GM19240 (cell line): ENCODE results near the gene ZNF438.

Source experiments
- DNase-seq: peaks from one replicate; pipeline ENCODE4 v3.0.0; 2011; ENCODE audit warnings: low spot score; ENCODE audit not compliant: insufficient read length

ZNF438 gene

DNA sequence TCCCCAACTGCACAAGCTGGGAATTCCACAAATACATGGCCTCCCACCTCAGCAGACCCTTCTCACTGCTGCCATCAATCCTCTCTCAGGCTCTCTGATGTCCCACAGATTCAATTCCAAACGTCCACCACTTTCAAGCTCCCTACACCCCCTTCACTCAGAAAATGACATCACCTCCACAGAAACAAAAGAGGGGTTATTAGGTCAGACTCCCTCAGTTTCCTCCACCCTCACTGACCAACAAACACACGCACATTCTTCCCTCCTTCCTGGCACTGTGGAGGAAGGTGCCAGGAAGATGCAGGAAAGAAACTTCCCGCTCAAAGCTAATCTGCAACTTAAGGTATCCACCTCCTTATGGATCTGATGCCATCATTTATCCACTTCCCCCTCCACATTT is 18.3 kb downstream of the ZNF438 start:
- DNase-seq: no peak

DNA sequence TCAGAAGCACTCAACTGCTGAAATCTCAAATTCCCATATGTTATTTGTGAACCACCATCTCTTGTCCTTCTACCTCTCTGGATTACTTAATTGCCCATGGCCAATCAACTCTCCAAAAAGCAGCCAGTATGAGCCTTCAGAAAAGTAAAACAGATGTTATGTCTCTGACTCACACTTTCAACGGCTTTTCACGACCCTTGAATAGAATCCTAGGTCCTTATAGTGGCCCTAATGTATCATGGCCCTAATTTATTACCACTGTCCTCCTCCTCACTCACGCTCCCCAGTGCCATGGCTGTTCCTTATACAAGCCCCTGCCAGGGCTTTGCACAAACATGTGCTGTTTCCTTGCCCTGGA is 20.0 kb downstream of the ZNF438 start:
- DNase-seq: no peak

DNA sequence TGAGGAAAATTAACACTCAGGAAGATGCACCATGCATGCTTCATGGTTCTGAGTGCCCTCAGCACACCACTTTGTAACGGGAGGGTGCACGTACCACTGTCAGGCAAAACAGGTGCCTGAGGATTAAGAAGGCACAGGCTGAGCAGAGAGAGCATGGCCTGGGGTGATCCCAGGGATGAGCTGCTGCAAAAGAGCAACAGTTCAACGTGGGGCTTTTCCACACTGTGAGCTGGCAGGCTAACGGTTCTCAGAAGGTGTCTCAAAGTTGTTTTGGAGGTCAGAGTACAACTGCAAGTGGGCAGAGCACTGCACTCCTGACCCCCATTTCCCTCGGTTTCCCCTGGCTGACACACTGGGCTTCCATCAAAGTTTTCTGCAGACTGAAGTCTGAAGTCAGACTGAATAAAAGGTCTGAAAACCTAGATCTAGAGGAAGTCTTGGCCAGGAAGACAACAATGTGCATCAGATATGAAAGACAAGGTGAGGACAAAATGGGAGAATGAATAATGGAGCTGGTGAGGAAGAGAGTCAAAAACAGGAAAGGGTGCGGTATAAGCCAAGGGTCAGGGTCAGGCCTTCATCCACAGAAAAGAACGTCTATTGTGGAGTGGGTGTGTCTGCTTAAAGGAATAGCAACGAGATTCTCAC is 20.5 kb downstream of the ZNF438 start:
- DNase-seq: no peak

DNA sequence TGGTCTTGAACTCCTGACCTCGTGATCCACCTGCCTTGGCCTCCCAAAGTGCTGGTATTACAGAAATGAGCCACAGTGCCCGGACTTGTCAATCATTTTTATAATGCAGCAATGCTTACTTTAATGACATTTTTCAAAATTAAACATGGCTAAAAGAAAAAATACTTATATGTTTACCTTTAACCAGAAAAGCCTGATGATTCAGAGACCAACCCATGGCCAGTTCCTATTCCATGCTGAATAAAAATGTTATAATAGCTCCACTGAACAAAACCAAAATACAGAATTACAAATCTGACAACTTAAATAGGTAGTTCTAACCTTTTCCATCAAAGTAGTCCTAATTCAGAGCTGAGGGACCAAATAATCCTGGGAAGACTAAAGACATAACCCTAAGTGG is 21.6 kb downstream of the ZNF438 start:
- DNase-seq: no peak

DNA sequence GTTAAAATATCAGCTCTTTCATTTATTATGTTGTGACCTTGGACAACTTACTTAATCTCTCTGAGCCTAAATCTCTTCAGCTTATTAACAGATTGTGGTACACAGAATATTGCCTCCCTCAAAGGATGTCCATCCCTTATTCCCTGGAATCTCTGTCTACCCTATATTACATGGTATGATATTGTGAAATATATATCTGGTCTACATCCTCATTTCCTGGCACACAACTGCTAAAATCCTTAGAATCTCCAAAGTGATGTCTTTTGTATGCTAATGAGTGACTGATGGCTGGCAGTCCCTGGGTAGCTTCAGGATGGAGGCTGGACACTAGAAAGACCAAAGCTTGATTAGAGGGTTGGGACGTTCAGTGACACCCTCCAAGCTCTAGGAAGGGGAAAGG is 25.8 kb downstream of the ZNF438 start:
- no peak for DNase-seq

DNA sequence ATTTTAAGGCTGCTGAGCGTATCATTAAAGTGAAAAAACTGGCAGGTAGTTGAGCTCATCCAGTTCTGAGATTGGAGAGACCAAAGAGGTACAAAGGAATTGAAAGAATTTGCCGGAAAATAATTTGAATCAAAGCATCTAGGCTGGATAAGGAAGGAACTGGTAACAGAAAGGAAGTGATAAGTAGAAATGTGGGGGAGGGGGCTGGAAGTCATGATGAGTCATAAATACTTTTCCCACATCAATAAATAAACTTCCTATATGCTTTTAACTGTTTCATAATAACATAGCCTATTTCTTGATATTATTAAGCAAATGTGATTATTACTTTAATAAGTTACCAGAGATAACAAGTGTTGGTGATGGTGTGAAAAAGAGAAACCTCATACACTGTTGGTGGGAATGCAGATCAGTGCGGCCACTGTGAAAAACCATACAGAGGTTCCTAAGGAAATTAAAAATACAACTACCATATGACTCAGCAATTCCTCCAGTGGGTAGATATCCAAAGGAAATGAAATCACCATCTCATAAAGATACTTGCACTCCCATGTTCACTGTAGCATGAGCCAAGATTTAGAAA is 27.0 kb downstream of the ZNF438 start:
- DNase-seq: no peak

DNA sequence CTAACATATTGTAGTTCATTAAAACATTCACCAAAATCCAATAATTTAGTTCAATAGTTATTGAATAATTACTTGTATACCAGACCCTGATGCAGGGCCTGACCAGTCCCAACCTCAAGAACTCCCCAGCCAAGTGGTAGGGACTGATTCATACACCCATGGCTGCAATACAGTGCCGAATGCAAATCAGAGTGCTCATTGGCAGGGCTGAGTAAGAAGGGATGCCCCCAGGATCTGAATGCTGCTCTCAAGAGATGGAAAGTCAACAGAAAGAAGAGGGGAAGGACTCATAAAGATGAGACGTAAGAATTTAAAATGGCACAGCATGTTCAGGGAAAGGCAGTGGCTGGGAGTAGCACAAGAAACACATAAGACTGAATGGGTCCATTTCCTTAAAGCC is 29.9 kb downstream of the ZNF438 start:
- DNase-seq: no peak

DNA sequence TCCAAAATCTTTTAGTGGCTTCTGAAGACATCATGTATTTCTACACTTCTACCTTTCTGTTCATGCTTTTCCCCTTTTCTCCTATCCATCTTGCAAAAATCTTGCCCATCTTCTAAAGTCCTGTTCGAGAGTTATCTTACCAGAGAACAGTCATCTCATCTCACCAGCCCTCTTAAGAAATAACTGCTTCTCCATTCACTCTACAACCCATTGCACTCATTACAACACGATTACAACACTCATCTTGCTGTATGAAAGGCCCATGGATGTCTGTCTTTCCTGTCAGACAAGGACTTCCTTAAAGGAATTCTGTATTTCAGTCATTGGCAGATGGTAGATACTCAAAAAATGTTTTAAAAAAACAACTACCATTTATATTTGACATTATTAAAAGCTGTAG is 30.8 kb downstream of the ZNF438 start:
- no peak for DNase-seq

DNA sequence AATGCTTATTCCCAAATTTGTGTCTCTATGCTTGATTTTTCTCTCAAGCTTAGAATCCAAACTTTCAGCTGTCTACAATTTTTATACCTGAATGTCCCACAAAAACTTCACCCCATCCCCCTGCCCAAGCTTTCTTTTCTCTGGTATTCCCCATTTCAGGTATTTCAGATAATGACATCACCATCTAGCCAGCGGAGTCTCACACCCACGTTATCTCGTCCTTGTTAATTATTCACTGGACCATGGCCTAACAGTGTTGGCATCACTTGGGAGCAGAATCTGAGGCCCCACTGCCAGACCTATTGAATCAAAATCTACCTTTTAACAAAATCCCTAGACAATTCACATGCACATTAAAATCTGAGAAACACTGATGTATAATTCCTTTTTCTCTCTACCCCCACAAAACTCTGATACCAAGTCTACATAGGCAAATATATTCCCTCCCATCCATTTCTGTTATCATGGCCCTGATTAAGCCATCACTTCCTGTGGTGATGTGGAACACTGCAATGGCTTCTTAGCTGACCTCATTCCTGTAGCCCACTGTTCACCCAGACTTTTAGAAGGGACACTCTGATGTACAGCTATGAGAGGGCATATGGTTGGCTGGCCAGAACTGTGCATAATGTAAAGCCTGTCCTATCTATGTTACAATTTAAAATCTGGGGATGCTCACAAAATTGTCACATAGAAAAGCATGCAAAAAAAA is 31.4 kb downstream of the ZNF438 start:
- no peak for DNase-seq

DNA sequence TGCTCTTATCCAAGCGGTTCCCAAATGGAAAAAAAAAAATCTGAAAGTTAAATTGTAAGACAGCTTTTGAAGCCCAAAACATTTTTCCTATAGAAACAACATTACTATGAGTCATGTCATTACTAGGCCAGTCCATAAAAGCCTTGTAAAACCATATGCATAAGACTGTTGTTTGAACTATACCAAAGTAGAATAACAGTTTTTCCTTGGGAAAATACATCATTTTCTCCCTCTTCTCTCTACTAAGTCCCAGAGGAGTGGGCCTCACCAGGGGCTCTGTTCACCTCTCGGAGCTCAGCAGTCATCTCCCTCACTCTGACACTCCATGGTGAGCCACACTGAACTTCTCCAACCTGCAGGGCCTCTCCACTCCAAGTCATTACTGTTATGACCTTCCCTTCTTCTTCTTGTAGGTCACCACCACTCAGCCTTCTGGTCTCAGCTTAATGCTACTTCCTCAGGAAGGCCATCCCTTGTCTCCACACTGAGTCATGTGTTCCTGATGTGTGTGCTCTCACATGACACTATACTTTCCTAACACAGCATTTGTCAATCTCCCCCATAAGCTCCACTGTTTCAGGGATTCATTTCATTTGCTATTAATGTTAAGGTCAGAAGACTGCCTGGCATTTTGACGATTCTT is 32.5 kb downstream of the ZNF438 start:
- no peak for DNase-seq

DNA sequence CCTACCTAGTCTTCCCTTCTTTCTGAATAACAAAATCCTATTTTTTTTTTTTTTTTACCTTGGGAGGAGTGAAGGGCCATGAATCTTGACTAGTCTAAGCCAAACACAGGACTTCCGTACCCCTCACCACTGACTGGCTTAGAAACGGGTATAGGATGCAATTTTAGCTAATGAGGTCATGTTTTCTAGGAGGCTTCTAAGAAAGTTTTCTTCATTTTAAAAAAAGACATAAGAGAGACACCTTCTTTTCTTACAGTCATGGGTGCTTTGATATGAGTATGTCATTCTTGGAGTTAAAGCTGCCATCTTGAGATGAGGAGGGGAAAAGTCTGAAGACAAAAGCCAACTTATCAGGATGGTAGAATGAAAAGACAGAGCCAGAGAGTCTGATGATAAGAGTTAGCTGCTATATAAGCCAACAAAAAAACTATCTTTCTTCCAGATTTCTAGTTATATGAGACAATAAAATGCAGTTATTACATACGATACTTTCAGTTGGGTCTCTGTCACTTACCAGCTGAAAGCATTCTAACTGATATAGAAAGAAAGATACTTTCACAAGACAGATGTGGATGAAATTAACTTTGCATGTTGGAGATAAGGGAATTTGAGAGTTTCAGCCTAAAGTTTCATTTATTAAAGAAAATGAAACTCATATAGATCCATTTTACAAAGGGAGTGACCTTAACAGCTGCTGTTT is 34.0 kb downstream of the ZNF438 start:
- DNase-seq: no peak

DNA sequence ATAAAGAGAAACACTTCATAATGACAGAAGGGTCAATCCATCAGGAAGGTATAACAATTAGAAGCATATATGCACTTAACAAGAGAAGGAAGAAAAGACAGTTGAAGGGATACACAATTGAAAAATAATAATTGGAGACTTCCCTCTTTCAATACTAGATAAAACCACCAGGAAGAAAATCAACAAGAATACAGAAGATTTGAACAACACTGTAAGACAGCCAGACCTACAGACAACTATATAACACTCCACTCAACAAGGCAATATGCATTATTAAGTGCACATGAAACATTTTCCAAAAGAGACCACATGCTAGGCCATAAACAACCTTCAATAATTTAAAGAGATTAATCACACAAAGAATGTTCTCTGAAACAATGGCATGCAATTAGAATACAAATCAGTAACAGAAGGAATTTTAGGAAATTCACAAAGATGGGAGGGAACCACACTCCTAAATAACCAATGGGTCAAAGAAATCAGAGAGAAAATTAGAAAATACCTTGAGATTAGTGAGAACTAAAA is 35.1 kb downstream of the ZNF438 start:
- DNase-seq: no peak

DNA sequence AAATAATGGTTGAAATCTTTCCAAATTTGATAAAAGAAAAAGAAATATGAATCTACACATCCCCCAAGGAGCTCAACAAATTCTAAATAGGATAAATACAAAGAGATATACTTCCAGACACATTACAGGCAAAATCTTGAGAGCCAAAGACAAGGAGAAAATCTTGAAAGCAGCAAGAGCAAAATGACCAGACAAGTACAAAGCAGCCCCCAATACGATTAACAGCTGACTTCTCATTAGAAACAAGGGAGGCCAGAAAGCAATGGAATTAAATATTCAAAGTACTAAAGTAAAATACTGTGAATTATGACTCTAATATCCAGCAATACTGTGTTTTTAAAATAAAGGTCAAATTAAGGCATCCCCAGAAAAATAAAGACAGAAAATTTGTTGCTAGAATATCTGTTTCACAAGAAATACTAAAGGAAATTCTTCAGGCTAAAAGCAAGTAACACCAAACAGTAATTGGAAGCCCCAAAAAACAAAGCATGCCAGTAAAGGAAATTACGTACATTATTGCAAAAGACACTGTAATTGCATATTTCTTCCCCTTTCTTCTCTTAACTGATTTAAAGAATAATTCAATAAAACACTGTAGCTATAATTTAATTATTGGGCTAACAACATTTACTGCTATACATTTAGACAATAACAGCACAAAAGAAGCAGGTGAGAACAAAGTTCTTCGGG is 36.4 kb downstream of the ZNF438 start:
- DNase-seq: no peak

DNA sequence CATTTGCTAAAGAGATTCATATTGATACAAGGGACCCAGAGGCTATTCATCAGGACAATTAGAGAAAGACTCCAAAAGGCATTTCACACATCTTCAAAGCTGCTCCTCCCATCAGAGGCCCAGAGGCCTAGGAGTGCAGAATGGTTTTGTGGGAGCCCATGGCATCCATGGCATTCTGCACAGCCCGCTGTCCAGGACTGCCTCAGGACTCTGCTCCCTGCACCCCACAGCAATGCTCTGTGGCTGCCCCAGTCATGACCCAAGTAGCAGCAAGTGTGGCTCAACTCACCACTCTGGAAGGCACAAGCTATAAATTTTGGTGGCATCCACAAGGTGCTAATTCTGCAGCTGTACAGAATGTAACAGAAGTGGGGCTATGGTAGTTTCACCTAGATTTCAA is 38.5 kb downstream of the ZNF438 start:
- no peak for DNase-seq

DNA sequence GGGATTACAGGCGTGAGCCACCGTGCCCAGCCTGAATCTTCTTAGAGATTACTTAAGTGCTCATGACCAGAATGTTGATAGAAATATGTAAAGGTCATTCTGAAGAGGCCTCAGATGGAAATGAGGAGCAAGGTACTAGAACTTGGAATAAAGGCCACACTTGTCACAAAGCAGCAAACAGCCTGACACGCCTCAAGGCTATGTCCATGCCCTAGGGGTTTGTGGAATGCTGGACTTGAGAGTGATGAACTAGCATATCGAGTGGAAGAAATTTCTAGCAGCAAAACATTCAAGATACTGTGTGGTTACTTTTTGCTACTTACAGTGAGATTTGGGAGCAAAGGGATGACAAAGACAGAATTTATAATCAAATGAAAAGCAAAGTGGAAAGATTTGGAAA is 39.0 kb downstream of the ZNF438 start:
- DNase-seq: no peak

DNA sequence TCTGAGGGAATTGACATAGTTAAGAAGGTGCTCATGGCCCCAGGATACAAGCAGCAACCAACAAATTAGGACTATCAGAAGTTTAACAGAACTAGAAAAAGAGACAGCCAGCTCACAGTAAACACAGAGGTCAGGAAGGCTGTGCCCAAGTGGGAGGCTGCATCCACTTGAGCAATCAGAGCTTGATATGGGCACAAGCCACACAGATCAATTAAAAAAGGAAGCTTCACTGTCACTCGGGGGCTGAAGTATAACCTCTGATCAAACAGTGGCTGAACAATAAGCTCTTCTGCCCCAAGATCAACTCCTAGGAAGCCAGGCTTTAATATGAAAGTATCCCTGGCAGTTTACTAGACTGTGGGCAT is 40.0 kb downstream of the ZNF438 start:
- no peak for DNase-seq

DNA sequence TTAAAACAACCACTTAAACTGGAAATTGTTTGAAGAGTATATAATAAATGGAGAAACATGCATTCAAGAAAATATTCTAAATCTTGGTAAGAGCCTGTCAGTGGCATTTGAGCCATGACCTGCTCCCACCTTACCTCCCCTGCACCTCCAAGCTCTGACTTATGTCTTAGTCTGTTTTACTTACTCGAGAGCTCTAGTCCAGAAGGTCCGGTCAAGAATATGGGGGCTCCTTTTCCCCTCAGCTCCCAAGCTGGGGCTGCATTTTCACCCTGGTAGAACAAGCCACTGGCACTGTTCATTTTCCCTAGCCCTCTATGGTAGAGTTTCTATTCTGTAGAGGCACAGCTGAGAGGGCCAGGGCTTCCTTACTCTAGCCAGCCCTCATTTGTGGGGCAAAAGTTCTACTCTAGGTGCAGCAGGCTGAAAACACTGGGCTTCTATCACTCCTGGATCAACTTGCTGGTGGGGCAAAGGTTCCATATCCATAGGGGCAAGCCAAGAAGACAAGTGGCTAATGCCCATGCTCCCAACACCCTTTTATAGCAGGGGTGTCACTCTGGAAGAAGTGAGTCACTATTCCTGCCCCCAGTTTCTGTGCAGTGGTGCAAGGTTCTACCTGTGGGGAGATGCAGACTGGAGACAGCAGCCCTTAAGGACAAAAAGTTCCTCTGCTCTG is 40.6 kb downstream of the ZNF438 start:
- no peak for DNase-seq

DNA sequence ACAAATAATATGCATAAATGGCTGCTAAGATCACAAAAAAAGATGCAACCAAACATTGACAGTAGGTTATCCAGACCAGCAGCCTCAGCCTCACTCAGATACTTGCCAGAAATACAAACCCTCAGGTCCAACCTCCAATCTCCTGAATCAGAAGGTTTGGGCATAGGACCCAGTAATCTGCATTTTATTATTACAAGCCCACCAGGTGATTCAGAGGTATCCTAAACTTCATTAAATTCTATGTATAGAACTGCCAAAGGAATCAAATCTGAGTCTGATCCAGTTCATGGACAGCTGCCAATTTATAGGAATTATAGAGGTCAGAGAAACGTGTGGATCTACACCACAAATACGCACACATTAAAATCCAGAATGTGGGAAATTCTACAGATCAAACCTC is 41.3 kb downstream of the ZNF438 start:
- no peak for DNase-seq

DNA sequence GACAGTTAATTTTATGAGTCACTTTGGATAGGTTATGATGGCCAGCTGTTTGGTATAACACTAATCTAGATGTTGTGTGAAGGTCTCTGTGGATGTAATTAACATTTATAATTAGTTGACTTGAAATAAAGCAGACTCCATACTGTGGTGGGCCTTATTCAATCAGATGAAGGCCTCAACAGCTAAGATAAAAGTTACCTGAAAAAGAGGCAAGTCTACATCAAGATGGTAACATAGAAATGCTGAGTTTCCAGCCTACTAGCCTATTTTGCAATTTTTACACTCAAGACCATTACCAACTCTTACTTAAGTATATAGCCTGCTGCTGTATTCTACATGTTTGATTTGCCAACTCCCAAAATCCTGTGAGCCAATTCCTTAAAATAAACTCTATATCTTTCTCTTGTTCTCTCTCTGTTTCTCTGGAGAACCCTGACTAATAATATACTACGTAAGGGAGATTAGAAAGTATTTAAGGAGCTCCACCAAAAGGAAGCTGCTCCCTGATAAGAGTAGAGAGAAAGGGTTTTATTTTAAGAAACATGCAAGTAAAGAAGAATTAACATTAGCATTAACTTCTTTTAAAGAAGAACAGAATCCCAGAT is 42.7 kb downstream of the ZNF438 start:
- DNase-seq: no peak

DNA sequence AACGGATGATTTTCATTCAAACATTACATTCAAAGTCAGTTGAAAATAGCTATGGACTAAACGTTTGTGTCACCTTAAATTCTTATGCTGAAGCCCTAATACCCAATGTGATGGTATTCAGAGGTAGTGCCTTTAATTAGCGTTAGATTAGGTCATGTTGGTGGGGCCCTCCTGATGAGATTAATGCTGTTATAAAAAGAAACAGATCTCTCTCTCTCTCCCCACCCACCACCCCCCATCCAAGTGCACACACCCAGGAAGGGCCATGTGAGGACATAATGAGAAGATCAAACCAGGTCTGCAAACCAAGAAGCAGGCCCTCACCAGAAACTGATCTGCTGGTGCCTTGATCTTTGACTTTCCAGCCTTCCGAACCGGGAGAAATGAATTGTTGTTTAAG is 44.2 kb downstream of the ZNF438 start:
- DNase-seq: no peak
